ENCODE data around the gene LMO7.

GRCh38 chr13:75661443-75661842 is 25.3 kb downstream of the LMO7 start:
- no peak for TF ChIP-seq CTCF (IDR thresholded peaks at IDR 0.05; ENCODE audit: low read length)
- TF ChIP-seq EZH2 (IDR thresholded peaks at IDR 0.05; ENCODE audit: borderline replicate concordance, low read length): no peak
